Measurements from ENCODE around the gene NOD2. TPM values are rescaled to one million over a fixed set of nuclear protein-coding genes. Genes with fewer than 3 reads are reported as not detected.
A peak's percentile ranks its signal among the peaks of the same experiment; 100 is the strongest.

The NOD2 gene
- total RNA-seq, 3 donors from 2014 or later (not counting 1 experiment from before 2014, with no cell fraction given), result 2.8 to 8.6 (median 2.9) TPM

- Mint-ChIP-seq H3K27ac (peak overlapping the region in 1 of 2 donors; percentile 42), H3K4me1 (peaks cover 16 to 39% of the 10 kb centered on the region in 2 donors), H3K27me3 (ENCODE audit: low read depth in 2 of 2) (no peaks in the 10 kb centered on the region), H3K36me3 (peaks cover 31% of the 10 kb centered on the region), H3K4me3 (no peak overlapping the region), H3K9me3 (no peaks in the 10 kb centered on the region)
- DNase-seq, result no peak
- Histone ChIP-seq H3K27ac (ENCODE audit: low read length) (no peak overlapping the region), H3K9me3 (ENCODE audit: control insufficient read depth, insufficient read depth, low read length) (no peaks in the 10 kb centered on the region), H3K36me3 (ENCODE audit: control insufficient read depth, insufficient read depth, low read length) (peaks cover 76% of the 10 kb centered on the region), H3K27me3 (ENCODE audit: control insufficient read depth, insufficient read depth, low read length) (no peaks in the 10 kb centered on the region), H3K4me3 (ENCODE audit: low read length) (no peak overlapping the region), H3K4me1 (ENCODE audit: control insufficient read depth, insufficient read depth, low read length) (no peaks in the 10 kb centered on the region)
- ATAC-seq, result no peak
- intact Hi-C loops (cut with micrococcal nuclease), result no loop called here
- 50% methylated on average over 3 of the region's 4 CpGs for WGBS (ENCODE audit: insufficient coverage)
- no peak for TF ChIP-seq CTCF (IDR thresholded peaks at IDR 0.05)
These were observed 59.2 kb downstream of the NOD2 start for GRCh38 chr16:50752471-50753235.

GRCh38 chr16:50756473-50756872, 63.1 kb downstream of the NOD2 start:
- Histone ChIP-seq H3K9me3 (ENCODE audit: control insufficient read depth, insufficient read depth, low read length) (no peaks in the 10 kb centered on the region), H3K27ac (ENCODE audit: low read length) (no peak overlapping the region), H3K4me3 (ENCODE audit: low read length) (no peak overlapping the region), H3K27me3 (ENCODE audit: control insufficient read depth, insufficient read depth, low read length) (no peaks in the 10 kb centered on the region), H3K36me3 (ENCODE audit: control insufficient read depth, insufficient read depth, low read length) (peaks cover 61% of the 10 kb centered on the region), H3K4me1 (ENCODE audit: control insufficient read depth, insufficient read depth, low read length) (no peaks in the 10 kb centered on the region)
- Mint-ChIP-seq H3K9me3 (no peaks in the 10 kb centered on the region), H3K36me3 (peaks cover 19% of the 10 kb centered on the region), H3K27me3 (ENCODE audit: low read depth in 2 of 2) (no peaks in the 10 kb centered on the region), H3K4me1 (peaks cover 42 to 50% of the 10 kb centered on the region in 2 donors), H3K27ac (peak overlapping the region in 1 of 2 donors; percentile 47), H3K4me3 (no peak overlapping the region)
- ATAC-seq, result no peak
- intact Hi-C loops (cut with micrococcal nuclease), result no loop called here
- DNase-seq, result no peak
- TF ChIP-seq CTCF (IDR thresholded peaks at IDR 0.05), result no peak
- 95% methylated on average over 3 of the region's 3 CpGs for WGBS (ENCODE audit: insufficient coverage)

GRCh38 chr16:50761267-50761666, 67.9 kb downstream of the NOD2 start:
- H3K4me3 ChIP-seq (ENCODE audit: low read length), result no peak overlapping the region
- H3K4me3 Mint-ChIP-seq, result no peak overlapping the region

More at GRCh38 chr16:50761267-50761666, 67.9 kb downstream of the NOD2 start:
- Histone ChIP-seq H3K4me1 (ENCODE audit: control insufficient read depth, insufficient read depth, low read length) (peaks cover 2% of the 10 kb centered on the region), H3K36me3 (ENCODE audit: control insufficient read depth, insufficient read depth, low read length) (peaks cover 48% of the 10 kb centered on the region), H3K27ac (ENCODE audit: low read length) (no peak overlapping the region), H3K9me3 (ENCODE audit: control insufficient read depth, insufficient read depth, low read length) (no peaks in the 10 kb centered on the region), H3K27me3 (ENCODE audit: control insufficient read depth, insufficient read depth, low read length) (no peaks in the 10 kb centered on the region)
- no peak for ATAC-seq
- peaks cover 10% of the 10 kb centered on the region for H3K36me3 Mint-ChIP-seq
- intact Hi-C loops (cut with micrococcal nuclease), result no loop called here
- H3K4me1 Mint-ChIP-seq, result peaks cover 69 to 79% of the 10 kb centered on the region in 2 donors
- H3K9me3 Mint-ChIP-seq, result peaks cover 0 to 2% of the 10 kb centered on the region in 2 donors
- no peaks in the 10 kb centered on the region for H3K27me3 Mint-ChIP-seq (ENCODE audit: low read depth in 2 of 2)
- no peak for TF ChIP-seq CTCF (IDR thresholded peaks at IDR 0.05)
- peak overlapping the region in 1 of 2 donors; percentile 45 for H3K27ac Mint-ChIP-seq
- no peak for DNase-seq
- WGBS (ENCODE audit: insufficient coverage), result 64% methylated on average over 1 of the region's 1 CpG

Measured in natural killer cell (primary cell).